ENCODE results near the gene PIP5K1C. TPM values are rescaled to one million over a fixed set of nuclear protein-coding genes. Genes with fewer than 3 reads are reported as not detected.

The PIP5K1C gene
- total RNA-seq, 1 donor from 2014 or later, result 6.3 TPM

GRCh38 chr19:3708207-3708931 is 8.1 kb upstream of the PIP5K1C start, which contains the start of gene TJP3:
Gene TJP3 (plus strand): TSS chr19:3708384. CDS start chr19:3728433, 20,049 bp downstream.
- peaks cover 4 to 23% (median 13%) of the 10 kb centered on the region in 3 donors for H3K4me1 ChIP-seq (ENCODE audit: control insufficient read depth in 3 of 3, insufficient read depth in 3 of 3, low read length in 3 of 3)
- peak within 1 kb of the TSS in 2 of 3 donors; percentile 43 to 54 for H3K4me3 ChIP-seq (ENCODE audit: low read length in 3 of 3)
- no peaks in the 10 kb centered on the region for H3K9me3 ChIP-seq (ENCODE audit: control insufficient read depth in 3 of 3, low read length in 3 of 3)
- H3K27me3 ChIP-seq (ENCODE audit: control insufficient read depth in 3 of 3, insufficient read depth in 3 of 3, low read length in 3 of 3), result peaks cover 3 to 17% (median 5%) of the 10 kb centered on the region in 3 donors
- H3K27ac ChIP-seq (ENCODE audit: low read depth, low read length), result no peak within 1 kb of the TSS
- peak within 1 kb of the TSS; percentile 6 to 68 (median 12) for H3K9ac ChIP-seq (ENCODE audit: low read depth in 1 of 3, low read length in 3 of 3)
- H3K36me3 ChIP-seq (ENCODE audit: control insufficient read depth in 3 of 3, insufficient read depth in 3 of 3, low read length in 3 of 3), result no peaks in the 10 kb centered on the region

GRCh38 chr19:3707868-3708206 is 7.6 kb upstream of the PIP5K1C start:
- Histone ChIP-seq H3K4me1 (ENCODE audit: control insufficient read depth in 3 of 3, insufficient read depth in 3 of 3, low read length in 3 of 3) (peaks cover 4 to 17% (median 13%) of the 10 kb centered on the region in 3 donors), H3K36me3 (ENCODE audit: control insufficient read depth in 3 of 3, insufficient read depth in 3 of 3, low read length in 3 of 3) (no peaks in the 10 kb centered on the region), H3K4me3 (ENCODE audit: low read length in 3 of 3) (peak overlapping the region in 1 of 3 donors; percentile 54), H3K27ac (ENCODE audit: low read depth, low read length) (no peak overlapping the region), H3K9ac (ENCODE audit: low read depth in 1 of 3, low read length in 3 of 3) (peak overlapping the region in 2 of 3 donors; percentile 12 to 68), H3K9me3 (ENCODE audit: control insufficient read depth in 3 of 3, low read length in 3 of 3) (no peaks in the 10 kb centered on the region), H3K27me3 (ENCODE audit: control insufficient read depth in 3 of 3, insufficient read depth in 3 of 3, low read length in 3 of 3) (peaks cover 3 to 17% (median 5%) of the 10 kb centered on the region in 3 donors)

GRCh38 chr19:3701200-3701599 is 932 bp upstream of the PIP5K1C start:
- no peaks in the 10 kb centered on the region for H3K9me3 ChIP-seq (ENCODE audit: control insufficient read depth in 3 of 3, low read length in 3 of 3)

GRCh38 chr19:3699741-3700241 is 477 bp downstream of the PIP5K1C start:
- H3K36me3 ChIP-seq (ENCODE audit: control insufficient read depth in 3 of 3, insufficient read depth in 3 of 3, low read length in 3 of 3), result no peaks in the 10 kb centered on the region
- peak overlapping the region; percentile 71 for H3K27ac ChIP-seq (ENCODE audit: low read depth, low read length)
- peak overlapping the region; percentile 69 to 90 (median 83) for H3K9ac ChIP-seq (ENCODE audit: low read depth in 1 of 3, low read length in 3 of 3)
- H3K9me3 ChIP-seq (ENCODE audit: control insufficient read depth in 3 of 3, low read length in 3 of 3), result no peaks in the 10 kb centered on the region
- peaks cover 15 to 24% (median 23%) of the 10 kb centered on the region in 3 donors for H3K4me1 ChIP-seq (ENCODE audit: control insufficient read depth in 3 of 3, insufficient read depth in 3 of 3, low read length in 3 of 3)
- H3K4me3 ChIP-seq (ENCODE audit: low read length in 3 of 3), result peak overlapping the region; percentile 67 to 83 (median 76)
- H3K27me3 ChIP-seq (ENCODE audit: control insufficient read depth in 3 of 3, insufficient read depth in 3 of 3, low read length in 3 of 3), result peaks cover 0 to 2% (median 0%) of the 10 kb centered on the region in 3 donors

More at GRCh38 chr19:3701200-3701599, 932 bp upstream of the PIP5K1C start:
- H3K27ac ChIP-seq (ENCODE audit: low read depth, low read length), result no peak overlapping the region
- H3K27me3 ChIP-seq (ENCODE audit: control insufficient read depth in 3 of 3, insufficient read depth in 3 of 3, low read length in 3 of 3), result peaks cover 0 to 3% (median 0%) of the 10 kb centered on the region in 3 donors
- no peaks in the 10 kb centered on the region for H3K36me3 ChIP-seq (ENCODE audit: control insufficient read depth in 3 of 3, insufficient read depth in 3 of 3, low read length in 3 of 3)
- no peak overlapping the region for H3K9ac ChIP-seq (ENCODE audit: low read depth in 1 of 3, low read length in 3 of 3)
- H3K4me1 ChIP-seq (ENCODE audit: control insufficient read depth in 3 of 3, insufficient read depth in 3 of 3, low read length in 3 of 3), result peaks cover 15 to 24% (median 23%) of the 10 kb centered on the region in 3 donors
- H3K4me3 ChIP-seq (ENCODE audit: low read length in 3 of 3), result no peak overlapping the region

GRCh38 chr19:3698974-3699740 is 1.1 kb downstream of the PIP5K1C start:
- Histone ChIP-seq H3K4me1 (ENCODE audit: control insufficient read depth in 3 of 3, insufficient read depth in 3 of 3, low read length in 3 of 3) (peaks cover 15 to 24% (median 23%) of the 10 kb centered on the region in 3 donors), H3K9ac (ENCODE audit: low read depth in 1 of 3, low read length in 3 of 3) (peak overlapping the region; percentile 69 to 90 (median 83))

GRCh38 chr19:3698386-3698950 is 1.8 kb downstream of the PIP5K1C start:
- Histone ChIP-seq H3K36me3 (ENCODE audit: control insufficient read depth in 3 of 3, insufficient read depth in 3 of 3, low read length in 3 of 3) (no peaks in the 10 kb centered on the region), H3K9ac (ENCODE audit: low read depth in 1 of 3, low read length in 3 of 3) (peak overlapping the region in 1 of 3 donors; percentile 45), H3K27me3 (ENCODE audit: control insufficient read depth in 3 of 3, insufficient read depth in 3 of 3, low read length in 3 of 3) (no peaks in the 10 kb centered on the region), H3K9me3 (ENCODE audit: control insufficient read depth in 3 of 3, low read length in 3 of 3) (no peaks in the 10 kb centered on the region), H3K27ac (ENCODE audit: low read depth, low read length) (no peak overlapping the region), H3K4me1 (ENCODE audit: control insufficient read depth in 3 of 3, insufficient read depth in 3 of 3, low read length in 3 of 3) (peaks cover 15 to 24% (median 23%) of the 10 kb centered on the region in 3 donors), H3K4me3 (ENCODE audit: low read length in 3 of 3) (peak overlapping the region in 1 of 3 donors; percentile 41)

More at GRCh38 chr19:3698974-3699740, 1.1 kb downstream of the PIP5K1C start:
- peak overlapping the region; percentile 67 to 83 (median 76) for H3K4me3 ChIP-seq (ENCODE audit: low read length in 3 of 3)
- H3K36me3 ChIP-seq (ENCODE audit: control insufficient read depth in 3 of 3, insufficient read depth in 3 of 3, low read length in 3 of 3), result no peaks in the 10 kb centered on the region
- no peaks in the 10 kb centered on the region for H3K27me3 ChIP-seq (ENCODE audit: control insufficient read depth in 3 of 3, insufficient read depth in 3 of 3, low read length in 3 of 3)
- H3K27ac ChIP-seq (ENCODE audit: low read depth, low read length), result peak overlapping the region; percentile 71
- H3K9me3 ChIP-seq (ENCODE audit: control insufficient read depth in 3 of 3, low read length in 3 of 3), result no peaks in the 10 kb centered on the region

- H3K9ac ChIP-seq (ENCODE audit: low read depth in 1 of 3, low read length in 3 of 3), result peak overlapping the region in 1 of 3 donors; percentile 45
- no peaks in the 10 kb centered on the region for H3K9me3 ChIP-seq (ENCODE audit: control insufficient read depth in 3 of 3, low read length in 3 of 3)
These were observed 2.4 kb downstream of the PIP5K1C start for GRCh38 chr19:3697671-3698385.

GRCh38 chr19:3697094-3697493 is 3.2 kb downstream of the PIP5K1C start:
- H3K27me3 ChIP-seq (ENCODE audit: control insufficient read depth in 3 of 3, insufficient read depth in 3 of 3, low read length in 3 of 3), result no peaks in the 10 kb centered on the region
- no peaks in the 10 kb centered on the region for H3K36me3 ChIP-seq (ENCODE audit: control insufficient read depth in 3 of 3, insufficient read depth in 3 of 3, low read length in 3 of 3)
- no peaks in the 10 kb centered on the region for H3K9me3 ChIP-seq (ENCODE audit: control insufficient read depth in 3 of 3, low read length in 3 of 3)
- no peak overlapping the region for H3K4me3 ChIP-seq (ENCODE audit: low read length in 3 of 3)
- no peak overlapping the region for H3K9ac ChIP-seq (ENCODE audit: low read depth in 1 of 3, low read length in 3 of 3)
- no peak overlapping the region for H3K27ac ChIP-seq (ENCODE audit: low read depth, low read length)
- peaks cover 15 to 26% (median 24%) of the 10 kb centered on the region in 3 donors for H3K4me1 ChIP-seq (ENCODE audit: control insufficient read depth in 3 of 3, insufficient read depth in 3 of 3, low read length in 3 of 3)

More at GRCh38 chr19:3697671-3698385, 2.4 kb downstream of the PIP5K1C start:
- Histone ChIP-seq H3K36me3 (ENCODE audit: control insufficient read depth in 3 of 3, insufficient read depth in 3 of 3, low read length in 3 of 3) (no peaks in the 10 kb centered on the region), H3K27ac (ENCODE audit: low read depth, low read length) (no peak overlapping the region), H3K4me3 (ENCODE audit: low read length in 3 of 3) (no peak overlapping the region), H3K4me1 (ENCODE audit: control insufficient read depth in 3 of 3, insufficient read depth in 3 of 3, low read length in 3 of 3) (peaks cover 15 to 24% (median 24%) of the 10 kb centered on the region in 3 donors), H3K27me3 (ENCODE audit: control insufficient read depth in 3 of 3, insufficient read depth in 3 of 3, low read length in 3 of 3) (no peaks in the 10 kb centered on the region)

GRCh38 chr19:3696660-3696995 is 3.6 kb downstream of the PIP5K1C start:
- peaks cover 15 to 26% (median 24%) of the 10 kb centered on the region in 3 donors for H3K4me1 ChIP-seq (ENCODE audit: control insufficient read depth in 3 of 3, insufficient read depth in 3 of 3, low read length in 3 of 3)

More at GRCh38 chr19:3696660-3696995, 3.6 kb downstream of the PIP5K1C start:
- Histone ChIP-seq H3K9me3 (ENCODE audit: control insufficient read depth in 3 of 3, low read length in 3 of 3) (no peaks in the 10 kb centered on the region), H3K9ac (ENCODE audit: low read depth in 1 of 3, low read length in 3 of 3) (no peak overlapping the region), H3K27me3 (ENCODE audit: control insufficient read depth in 3 of 3, insufficient read depth in 3 of 3, low read length in 3 of 3) (no peaks in the 10 kb centered on the region), H3K4me3 (ENCODE audit: low read length in 3 of 3) (no peak overlapping the region), H3K27ac (ENCODE audit: low read depth, low read length) (no peak overlapping the region), H3K36me3 (ENCODE audit: control insufficient read depth in 3 of 3, insufficient read depth in 3 of 3, low read length in 3 of 3) (no peaks in the 10 kb centered on the region)

Measured in skeletal muscle tissue (tissue), 4 donors.